Esophagus (tissue), 2 donors: ENCODE measurements around the gene PLEKHG5. TPM values are rescaled to one million over a fixed set of nuclear protein-coding genes. Genes with fewer than 3 reads are reported as not detected.
"Not testable (repeated sequence)": the region's sequence is repeated elsewhere in the genome, so short reads cannot be mapped to it uniquely, and the experiment has no call there.

Source experiments
- H3K27ac ChIP-seq, 2 donors: one replicate each; pipeline ENCODE4 v1.5.1; 2013; ENCODE audit warnings: low read depth in 2 of 2, mild to moderate bottlenecking in 2 of 2, inconsistent platforms in 1 of 2, low read length in 1 of 2, moderate library complexity in 1 of 2
- H3K27me3 ChIP-seq, 2 donors: one replicate each; pipeline ENCODE4 v1.6.1; 2013; ENCODE audit warnings: low read length in 2 of 2, control low read depth in 1 of 2, mild to moderate bottlenecking in 1 of 2; ENCODE audit not compliant: insufficient read depth in 2 of 2, control insufficient read depth in 1 of 2
- H3K36me3 ChIP-seq, 2 donors: one replicate each; pipeline ENCODE4 v1.6.1; 2013; ENCODE audit warnings: low read length in 1 of 2; ENCODE audit not compliant: control insufficient read depth in 2 of 2, insufficient read depth in 2 of 2
- H3K4me1 ChIP-seq, 2 donors: one replicate each; pipeline ENCODE4 v1.6.1; 2013; ENCODE audit warnings: low read length in 1 of 2; ENCODE audit not compliant: control insufficient read depth in 2 of 2, insufficient read depth in 2 of 2
- H3K4me3 ChIP-seq, 2 donors: one replicate each; pipeline ENCODE4 v1.5.1; 2013; ENCODE audit warnings: low read length in 2 of 2, mild to moderate bottlenecking in 2 of 2, low read depth in 1 of 2, moderate library complexity in 1 of 2
- H3K9me3 ChIP-seq, 2 donors: one replicate each; pipeline ENCODE4 v1.6.1; 2013; ENCODE audit warnings: mild to moderate bottlenecking in 2 of 2, low read depth in 1 of 2, low read length in 1 of 2, moderate library complexity in 1 of 2; ENCODE audit not compliant: control insufficient read depth in 2 of 2, insufficient read depth in 1 of 2
- WGBS, 2 donors: extraction: QIAGEN DNeasy Blood & Tissue Kit; methylation state at CpG; one replicate each; pipeline ENCODE4 v1.1.7; 2013; 5-methylcytosine and 5-hydroxymethylcytosine counted together
- polyA plus RNA-seq, 2 donors: library from polyadenylated mRNA; stranded (reverse); fragments of 200-250 nt; gene quantifications; one replicate each; pipeline ENCODE4 v1.2.3, GENCODE V29; 2013
- donor health status: healthy with polysubstance abuse.
- donor health status: Bipolar disorder and iron deficiency.

Gene PLEKHG5
- polyA plus RNA-seq, 2 donors = 18.5 to 28.0 TPM

- no peaks in the 10 kb centered on the region for H3K9me3 ChIP-seq
- H3K36me3 ChIP-seq = peaks cover 0 to 33% of the 10 kb centered on the region in 2 donors
- no peak overlapping the region for H3K27ac ChIP-seq
- H3K4me1 ChIP-seq = peaks cover 0 to 4% of the 10 kb centered on the region in 2 donors
- H3K27me3 ChIP-seq = no peaks in the 10 kb centered on the region
- WGBS, 2 donors = 88 to 89% methylated on average over 47 to 48 of the region's 48 CpGs
- H3K4me3 ChIP-seq = no peak overlapping the region
These were observed 29.7 kb downstream of the PLEKHG5 start for GRCh38 chr1:6461538-6462411.

DNA sequence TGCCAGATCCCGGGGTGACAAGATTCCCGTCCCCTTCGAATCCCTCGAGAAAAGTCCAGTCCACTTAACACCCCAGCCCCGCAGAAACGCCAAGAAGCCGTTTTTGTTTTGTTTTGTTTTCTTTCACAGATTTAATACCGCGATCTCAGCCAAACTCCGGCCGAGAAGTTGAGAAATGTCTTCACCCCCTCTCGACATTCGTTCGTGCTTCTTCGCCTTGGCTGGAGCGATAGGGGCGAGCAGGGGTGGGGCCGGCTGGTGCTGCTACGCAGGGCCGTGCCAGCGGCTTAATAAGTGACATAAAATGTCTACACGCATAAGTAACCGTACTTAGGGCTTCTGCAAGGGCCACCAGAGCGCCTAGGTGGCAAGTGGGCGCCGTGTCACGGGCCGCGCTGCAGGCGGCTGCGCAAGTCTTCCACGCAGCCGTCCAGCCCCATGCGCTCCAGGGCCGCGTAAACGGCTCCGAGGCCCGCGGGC, 30.4 kb downstream of the PLEKHG5 start:
- Histone ChIP-seq H3K27me3 (no peaks in the 10 kb centered on the region), H3K4me3 (peak overlapping the region in 1 of 2 donors; percentile 8), H3K4me1 (peaks cover 0 to 4% of the 10 kb centered on the region in 2 donors), H3K36me3 (peaks cover 0 to 33% of the 10 kb centered on the region in 2 donors), H3K27ac (peak overlapping the region; percentile 13 to 56), H3K9me3 (no peaks in the 10 kb centered on the region)
- 77 to 79% methylated on average over 40 of the region's 40 CpGs for WGBS, 2 donors

GRCh38 chr1:6460301-6461050, 31.0 kb downstream of the PLEKHG5 start:
- no peaks in the 10 kb centered on the region for H3K27me3 ChIP-seq
- H3K9me3 ChIP-seq = no peaks in the 10 kb centered on the region
- peak overlapping the region; percentile 13 to 56 for H3K27ac ChIP-seq
- H3K4me3 ChIP-seq = peak overlapping the region in 1 of 2 donors; percentile 8
- peaks cover 2 to 6% of the 10 kb centered on the region in 2 donors for H3K4me1 ChIP-seq
- H3K36me3 ChIP-seq = peaks cover 0 to 33% of the 10 kb centered on the region in 2 donors
- WGBS, 2 donors = 38 to 42% methylated on average over 39 of the region's 39 CpGs

DNA sequence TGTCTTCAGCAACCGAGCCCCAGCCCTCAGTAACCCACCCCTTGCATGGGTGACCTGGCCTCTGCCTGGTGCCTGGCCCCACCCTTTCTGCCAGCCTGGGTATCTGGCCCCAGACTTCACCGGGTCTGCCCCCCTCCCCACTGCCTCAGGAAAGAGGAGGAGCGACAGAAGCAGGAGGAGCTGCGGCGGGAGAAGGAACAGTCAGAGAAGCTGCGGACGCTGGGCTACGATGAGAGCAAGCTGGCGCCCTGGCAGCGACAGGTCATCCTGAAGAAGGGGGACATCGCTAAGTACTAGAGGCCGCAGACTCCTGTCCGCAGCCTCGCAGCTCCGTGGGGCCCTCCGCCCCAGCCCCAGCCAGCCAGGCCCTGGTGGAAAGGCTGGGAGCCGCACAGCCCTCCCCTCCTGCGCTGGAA, 31.6 kb downstream of the PLEKHG5 start:
- 28 to 37% methylated on average over 18 of the region's 18 CpGs for WGBS, 2 donors
- Histone ChIP-seq H3K4me3 (no peak overlapping the region), H3K27ac (no peak overlapping the region), H3K27me3 (no peaks in the 10 kb centered on the region), H3K9me3 (no peaks in the 10 kb centered on the region), H3K4me1 (peaks cover 6 to 10% of the 10 kb centered on the region in 2 donors), H3K36me3 (peaks cover 0 to 31% of the 10 kb centered on the region in 2 donors)

- no peak overlapping the region for H3K27ac ChIP-seq
- 78 to 82% methylated on average over 11 of the region's 11 CpGs for WGBS, 2 donors
- peaks cover 0 to 9% of the 10 kb centered on the region in 2 donors for H3K36me3 ChIP-seq
- H3K4me1 ChIP-seq = peaks cover 7 to 12% of the 10 kb centered on the region in 2 donors
- H3K4me3 ChIP-seq = no peak overlapping the region
- no peaks in the 10 kb centered on the region for H3K27me3 ChIP-seq
- H3K9me3 ChIP-seq = no peaks in the 10 kb centered on the region
These were observed 34.5 kb downstream of the PLEKHG5 start for GRCh38 chr1:6456800-6457466.

GRCh38 chr1:6455752-6456520, 35.5 kb downstream of the PLEKHG5 start:
- 44 to 47% methylated on average over 43 to 58 of the region's 58 CpGs for WGBS, 2 donors
- H3K27me3 ChIP-seq, H3K36me3 ChIP-seq, H3K4me1 ChIP-seq, H3K9me3 ChIP-seq, H3K27ac ChIP-seq, H3K4me3 ChIP-seq: not testable (repeated sequence)

GRCh38 chr1:6454856-6455751, 36.4 kb downstream of the PLEKHG5 start:
- peak overlapping the region; percentile 6 to 20 for H3K4me3 ChIP-seq
- no peaks in the 10 kb centered on the region for H3K9me3 ChIP-seq
- 5 to 16% methylated on average over 98 to 115 of the region's 115 CpGs for WGBS, 2 donors
- H3K27me3 ChIP-seq = no peaks in the 10 kb centered on the region
- H3K27ac ChIP-seq = no peak overlapping the region
- H3K36me3 ChIP-seq = no peaks in the 10 kb centered on the region
- peaks cover 7 to 8% of the 10 kb centered on the region in 2 donors for H3K4me1 ChIP-seq
